HEK293T (cell line): ENCODE data around the gene PXDN.

Experiments used
- FOXK2 ChIP-seq: fragments of 450-650 bp; IDR thresholded peaks from 2 replicates; pipeline ENCODE4 v1.6.1; 2016; ENCODE audit warnings: mild to moderate bottlenecking
- SUZ12 ChIP-seq: fragments of 450-650 bp; IDR thresholded peaks from 2 replicates; pipeline ENCODE4 v1.6.1; 2016; ENCODE audit warnings: mild to moderate bottlenecking

GRCh38 chr2:1607971-1608688 lies 136.2 kb downstream of the PXDN start:
- no peak for TF ChIP-seq SUZ12
- no peak for TF ChIP-seq FOXK2
